Activated T-helper 1 cell treated with anti-CD3 and anti-CD28 coated beads, Interleukin-12 subunit alpha, Interleukin-12 subunit beta, Interleukin-2, Interleukin-4 antibody, amounts not matched to agents 30 ng/mL and 10 ng/mL and 1 ng/mL, durations not matched to agents 14 hours and 24 hours and 36 hours (primary cell): ENCODE data around the gene RAP2C. TPM values are rescaled to one million over a fixed set of nuclear protein-coding genes. Genes with fewer than 3 reads are reported as not detected.
A peak's percentile ranks its signal among the peaks of the same experiment; 100 is the strongest.

Experiments used
- DNase-seq: peaks from one replicate; pipeline ENCODE4 v3.0.0; 2021; ENCODE audit warnings: low spot score
- H3K27ac Mint-ChIP-seq: one replicate; pipeline ENCODE4 v1.8.0; 2021; ENCODE audit warnings: mild to moderate bottlenecking, mixed read lengths
- H3K27me3 Mint-ChIP-seq: one replicate; pipeline ENCODE4 v1.8.0; 2022; ENCODE audit warnings: mild to moderate bottlenecking, moderate library complexity, mixed read lengths; ENCODE audit not compliant: insufficient read depth
- H3K36me3 Mint-ChIP-seq: one replicate; pipeline ENCODE4 v1.8.0; 2021; ENCODE audit warnings: low read depth, mixed read lengths
- H3K4me1 Mint-ChIP-seq: one replicate; pipeline ENCODE4 v1.8.0; 2021; ENCODE audit warnings: low read depth, mixed read lengths
- H3K4me3 Mint-ChIP-seq: one replicate; pipeline ENCODE4 v1.8.0; 2021; ENCODE audit warnings: mild to moderate bottlenecking, moderate library complexity, mixed read lengths
- H3K9me3 Mint-ChIP-seq: one replicate; pipeline ENCODE4 v1.8.0; 2021; ENCODE audit warnings: mixed read lengths
- intact Hi-C: fragments of 100-400 bp; cut with micrococcal nuclease; formaldehyde crosslinking; loops from one replicate; pipeline ENCODE4 v1.15.1; 2024
- total RNA-seq: library from RNA; stranded (reverse); gene quantifications from 2 replicates; pipeline ENCODE4 v1.2.3, GENCODE V29; 2022

Gene RAP2C
- total RNA-seq, result 33.8 and 37.6 TPM in 2 replicates

DNA sequence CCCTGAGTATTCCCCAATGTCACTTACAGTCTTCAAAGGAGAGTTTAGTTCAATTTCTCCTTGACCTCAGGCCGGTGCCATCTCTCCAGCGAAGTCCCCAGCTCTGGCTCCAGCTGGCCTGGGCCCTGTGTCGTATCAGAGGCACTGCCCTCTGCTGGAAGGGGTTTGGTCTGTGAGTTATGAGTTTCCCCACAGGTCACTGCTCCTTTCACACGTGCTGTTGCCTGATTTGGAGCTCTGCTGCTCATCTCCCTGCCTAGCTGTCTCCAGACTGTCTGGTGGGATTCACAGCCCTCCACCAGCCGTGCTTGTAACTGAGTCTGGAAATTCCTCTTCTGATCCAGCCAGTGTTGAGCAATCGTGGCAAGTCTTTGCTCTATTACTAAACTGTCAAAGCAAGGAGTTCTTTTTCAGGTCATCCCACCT, at the start of gene RAP2C:
Gene RAP2C (minus strand): TSS at position 105 of the 426 bp plus-strand sequence. CDS start 2,179 bp downstream, outside the sequence.
- H3K27ac Mint-ChIP-seq, result peak within 1 kb of the TSS; percentile 95
- H3K27me3 Mint-ChIP-seq, result no peaks in the 10 kb centered on the region
- no peaks in the 10 kb centered on the region for H3K9me3 Mint-ChIP-seq
- H3K4me3 Mint-ChIP-seq, result peak within 1 kb of the TSS; percentile 91
- peaks cover 7% of the 10 kb centered on the region for H3K36me3 Mint-ChIP-seq
- intact Hi-C loops, result loop anchor here (1.0 to 5.0 kb wide), 6 partner anchors 127 to 1317 kb away; partner anchors contain the start of genes ENOX2 and MBNL3
- H3K4me1 Mint-ChIP-seq, result peaks cover 26% of the 10 kb centered on the region
- peak; percentile 25 for DNase-seq

DNA sequence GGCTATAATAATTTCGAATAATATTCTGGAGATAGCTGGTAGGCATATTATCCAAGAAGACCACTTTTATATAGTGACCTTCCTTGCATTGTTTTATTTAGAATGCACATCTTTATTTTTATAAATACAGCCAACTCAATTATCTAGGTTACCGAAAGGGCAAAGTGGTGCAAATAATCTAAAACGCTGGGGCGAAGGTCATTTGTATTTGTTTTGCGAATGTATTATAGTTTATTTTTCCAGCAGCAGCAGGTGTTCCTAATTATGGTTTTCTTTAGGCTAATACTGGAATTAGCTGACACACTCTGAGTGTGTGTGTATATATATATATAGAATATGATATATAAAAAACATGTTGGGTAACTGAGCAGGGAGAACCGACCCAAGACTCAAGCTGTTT, 48.1 kb upstream of the RAP2C start:
- Mint-ChIP-seq H3K36me3 (no peaks in the 10 kb centered on the region), H3K4me1 (peaks cover 8% of the 10 kb centered on the region), H3K27me3 (no peaks in the 10 kb centered on the region), H3K4me3 (no peak overlapping the region), H3K9me3 (no peaks in the 10 kb centered on the region), H3K27ac (no peak overlapping the region)
- intact Hi-C loops, result loop anchor here (2.0 kb wide), 1 partner anchor 51 kb away; no protein-coding TSS in a partner anchor
- DNase-seq, result no peak

DNA sequence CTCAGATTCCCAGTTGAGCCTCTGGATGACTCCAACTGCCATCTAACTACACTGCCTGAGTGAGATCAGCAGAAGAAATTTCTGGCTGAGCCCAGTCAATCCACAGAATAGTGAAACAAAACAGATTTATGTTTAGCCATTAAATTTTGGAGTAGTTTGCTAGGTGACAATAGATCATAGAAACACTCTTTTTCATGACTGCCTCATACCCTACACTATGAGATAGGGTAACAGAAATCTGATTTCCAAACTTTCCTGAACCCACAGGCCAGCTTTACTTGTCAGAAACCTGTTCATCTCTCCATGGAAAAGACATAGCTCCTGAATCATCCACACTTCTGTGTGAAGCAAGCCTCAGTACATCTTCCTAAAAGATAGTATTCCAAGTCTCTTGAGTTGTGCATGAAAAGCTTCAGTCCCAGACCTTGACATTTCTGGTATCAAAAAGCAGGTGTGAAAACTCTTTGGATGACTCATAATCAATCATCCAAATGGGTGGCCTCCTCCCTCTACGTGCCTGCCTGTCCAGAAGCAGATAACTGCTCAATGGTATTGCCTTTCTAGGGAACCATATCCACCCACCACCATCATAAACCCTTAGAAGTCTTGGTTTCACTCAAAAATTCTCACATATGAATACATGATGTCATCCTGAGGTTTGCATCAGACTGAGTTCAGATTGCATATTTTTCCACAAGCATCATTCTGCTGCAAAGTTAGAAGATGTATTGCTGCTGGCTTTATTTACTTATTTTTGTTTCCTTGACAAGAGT, 47.5 kb upstream of the RAP2C start:
- intact Hi-C loops, result loop anchor here (2.0 kb wide), 1 partner anchor 50 kb away; no protein-coding TSS in a partner anchor

DNA sequence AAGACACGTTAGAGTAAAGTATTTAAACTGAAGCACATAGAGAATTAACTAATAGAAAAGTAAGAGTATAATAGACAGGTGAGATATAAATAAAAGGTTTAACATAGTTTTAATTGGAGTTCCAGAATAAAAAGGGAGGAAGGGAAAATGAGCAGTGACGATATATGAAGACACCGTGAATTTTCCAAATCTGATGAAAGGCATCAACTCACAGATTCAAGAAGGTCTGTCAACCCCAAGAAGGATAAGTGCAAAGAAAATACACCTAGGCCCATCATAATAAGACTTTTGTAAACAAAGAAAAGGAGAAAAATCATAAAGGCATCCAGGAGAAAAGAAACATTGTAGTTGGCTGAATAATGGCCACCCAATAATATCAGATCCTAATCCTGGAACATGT, 43.9 kb upstream of the RAP2C start:
- H3K27me3 Mint-ChIP-seq, result no peaks in the 10 kb centered on the region

More for the DNA sequence above, 47.5 kb upstream of the RAP2C start:
- Mint-ChIP-seq H3K4me3 (no peak overlapping the region), H3K4me1 (peaks cover 8% of the 10 kb centered on the region), H3K9me3 (no peaks in the 10 kb centered on the region), H3K27me3 (no peaks in the 10 kb centered on the region), H3K36me3 (no peaks in the 10 kb centered on the region), H3K27ac (no peak overlapping the region)
- no peak for DNase-seq

DNA sequence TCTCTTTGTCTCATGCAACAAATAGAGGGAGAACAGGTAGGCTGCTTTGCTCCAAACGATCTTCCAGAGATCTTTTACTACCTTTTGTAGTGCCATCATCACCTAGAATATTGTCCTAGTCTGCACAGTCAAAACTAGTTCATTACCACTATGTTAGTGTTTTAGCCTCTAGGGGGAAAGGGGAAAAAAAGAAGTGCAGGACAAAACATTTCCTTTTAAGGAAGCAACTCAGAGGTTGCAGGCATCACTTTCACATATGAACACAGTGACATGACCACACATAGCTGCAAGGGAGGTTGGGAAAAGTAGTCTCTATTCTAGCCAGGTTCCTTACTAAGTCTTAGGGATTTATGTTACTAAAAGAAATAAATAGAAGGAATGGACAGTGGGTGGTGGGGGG, 39.3 kb upstream of the RAP2C start:
- H3K27me3 Mint-ChIP-seq, result no peaks in the 10 kb centered on the region
- H3K4me1 Mint-ChIP-seq, result no peaks in the 10 kb centered on the region
- H3K9me3 Mint-ChIP-seq, result no peaks in the 10 kb centered on the region
- H3K36me3 Mint-ChIP-seq, result no peaks in the 10 kb centered on the region
- no peak overlapping the region for H3K27ac Mint-ChIP-seq
- intact Hi-C loops, result no loop called here
- DNase-seq, result no peak
- H3K4me3 Mint-ChIP-seq, result no peak overlapping the region

More for the DNA sequence above, 43.9 kb upstream of the RAP2C start:
- Mint-ChIP-seq H3K4me1 (peaks cover 8% of the 10 kb centered on the region), H3K4me3 (no peak overlapping the region), H3K36me3 (no peaks in the 10 kb centered on the region), H3K9me3 (no peaks in the 10 kb centered on the region), H3K27ac (no peak overlapping the region)
- DNase-seq, result no peak
- intact Hi-C loops, result no loop called here

DNA sequence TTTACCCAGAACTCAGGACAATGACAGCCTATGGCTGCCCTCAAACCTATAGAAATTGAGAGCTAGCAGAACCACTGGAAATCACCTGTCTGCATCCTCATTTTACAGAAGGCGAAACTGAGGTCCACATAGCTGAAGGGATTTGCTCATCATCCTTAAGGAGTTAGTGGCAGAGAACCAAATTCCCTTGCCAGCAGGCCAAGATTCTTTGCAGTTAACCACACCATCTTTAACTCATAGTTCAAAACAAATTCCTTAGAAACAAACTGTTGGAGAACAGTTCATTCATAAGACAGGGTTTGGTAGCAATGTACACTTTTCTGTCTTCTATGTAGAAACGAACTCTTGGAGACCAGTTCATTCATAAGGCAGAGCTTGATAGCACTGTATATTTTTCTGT, 37.9 kb upstream of the RAP2C start:
- no peaks in the 10 kb centered on the region for H3K4me1 Mint-ChIP-seq
- H3K4me3 Mint-ChIP-seq, result no peak overlapping the region
- no peaks in the 10 kb centered on the region for H3K27me3 Mint-ChIP-seq
- no peaks in the 10 kb centered on the region for H3K36me3 Mint-ChIP-seq
- intact Hi-C loops, result no loop called here
- no peak overlapping the region for H3K27ac Mint-ChIP-seq
- no peak for DNase-seq
- H3K9me3 Mint-ChIP-seq, result no peaks in the 10 kb centered on the region

DNA sequence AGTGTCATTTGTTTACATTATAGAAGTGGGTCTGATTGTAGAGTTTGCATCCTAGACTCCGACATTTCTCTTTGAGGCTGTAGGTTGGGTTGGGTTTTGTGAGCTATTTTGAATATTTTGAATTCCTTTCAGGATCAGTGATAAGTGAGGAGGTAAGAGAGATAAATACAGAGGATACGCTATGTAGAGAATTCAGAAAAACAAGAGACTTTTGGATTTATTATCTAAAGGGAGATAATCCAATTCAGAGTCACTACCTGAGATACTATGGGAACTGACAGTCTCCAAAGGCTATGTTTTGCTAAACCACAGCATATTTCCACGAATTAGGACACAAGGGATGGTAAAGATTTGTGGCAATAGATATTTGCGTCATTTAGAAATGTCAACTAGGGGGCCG, 16.9 kb upstream of the RAP2C start:
- no peaks in the 10 kb centered on the region for H3K4me1 Mint-ChIP-seq
- no peaks in the 10 kb centered on the region for H3K9me3 Mint-ChIP-seq
- H3K4me3 Mint-ChIP-seq, result no peak overlapping the region
- intact Hi-C loops, result no loop called here
- H3K27me3 Mint-ChIP-seq, result no peaks in the 10 kb centered on the region
- no peak for DNase-seq
- H3K36me3 Mint-ChIP-seq, result no peaks in the 10 kb centered on the region
- H3K27ac Mint-ChIP-seq, result no peak overlapping the region

DNA sequence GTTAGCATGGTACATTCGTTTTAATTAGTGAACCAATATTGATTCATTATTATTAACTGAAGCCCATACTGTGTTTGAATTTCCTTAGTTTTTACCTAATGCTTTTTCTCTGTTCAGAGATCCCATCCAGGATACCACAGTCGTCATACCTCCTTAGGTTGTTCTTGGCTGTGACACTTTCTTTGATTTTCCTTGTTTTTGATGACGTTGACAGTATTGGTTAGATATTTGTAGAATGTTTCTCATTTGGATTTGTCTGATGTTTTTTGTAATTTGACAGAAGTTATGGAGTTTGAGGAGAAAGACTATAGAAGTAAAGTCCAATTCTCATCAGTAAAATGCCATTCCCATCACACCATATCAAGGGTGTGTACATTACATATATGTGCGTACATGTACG, 16.2 kb upstream of the RAP2C start:
- intact Hi-C loops, result no loop called here
- Mint-ChIP-seq H3K4me1 (no peaks in the 10 kb centered on the region), H3K4me3 (no peak overlapping the region), H3K27ac (no peak overlapping the region), H3K36me3 (no peaks in the 10 kb centered on the region), H3K9me3 (no peaks in the 10 kb centered on the region), H3K27me3 (no peaks in the 10 kb centered on the region)
- DNase-seq, result no peak

DNA sequence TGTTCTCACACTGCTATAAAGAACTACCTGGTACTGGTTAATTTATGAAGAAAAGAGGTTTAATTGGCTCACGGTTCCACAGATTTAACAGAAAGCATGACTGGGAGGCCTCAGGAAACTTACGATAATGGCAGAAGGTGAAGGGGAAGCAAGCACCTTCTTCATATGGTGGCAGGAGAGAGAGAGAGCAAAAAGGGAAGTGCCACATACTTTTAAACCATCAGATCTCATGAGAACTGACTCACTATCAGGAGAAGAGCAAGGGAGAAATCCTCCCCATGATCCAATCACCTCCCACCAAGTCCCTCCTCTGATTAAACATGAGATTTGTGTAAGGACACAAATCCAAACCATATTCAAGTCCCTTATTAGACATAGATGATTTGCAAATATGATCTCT, 12.3 kb upstream of the RAP2C start:
- H3K9me3 Mint-ChIP-seq, result no peaks in the 10 kb centered on the region
- peaks cover 3% of the 10 kb centered on the region for H3K27me3 Mint-ChIP-seq
- intact Hi-C loops, result no loop called here
- no peak overlapping the region for H3K27ac Mint-ChIP-seq
- no peaks in the 10 kb centered on the region for H3K36me3 Mint-ChIP-seq
- DNase-seq, result no peak
- H3K4me1 Mint-ChIP-seq, result no peaks in the 10 kb centered on the region
- H3K4me3 Mint-ChIP-seq, result no peak overlapping the region

DNA sequence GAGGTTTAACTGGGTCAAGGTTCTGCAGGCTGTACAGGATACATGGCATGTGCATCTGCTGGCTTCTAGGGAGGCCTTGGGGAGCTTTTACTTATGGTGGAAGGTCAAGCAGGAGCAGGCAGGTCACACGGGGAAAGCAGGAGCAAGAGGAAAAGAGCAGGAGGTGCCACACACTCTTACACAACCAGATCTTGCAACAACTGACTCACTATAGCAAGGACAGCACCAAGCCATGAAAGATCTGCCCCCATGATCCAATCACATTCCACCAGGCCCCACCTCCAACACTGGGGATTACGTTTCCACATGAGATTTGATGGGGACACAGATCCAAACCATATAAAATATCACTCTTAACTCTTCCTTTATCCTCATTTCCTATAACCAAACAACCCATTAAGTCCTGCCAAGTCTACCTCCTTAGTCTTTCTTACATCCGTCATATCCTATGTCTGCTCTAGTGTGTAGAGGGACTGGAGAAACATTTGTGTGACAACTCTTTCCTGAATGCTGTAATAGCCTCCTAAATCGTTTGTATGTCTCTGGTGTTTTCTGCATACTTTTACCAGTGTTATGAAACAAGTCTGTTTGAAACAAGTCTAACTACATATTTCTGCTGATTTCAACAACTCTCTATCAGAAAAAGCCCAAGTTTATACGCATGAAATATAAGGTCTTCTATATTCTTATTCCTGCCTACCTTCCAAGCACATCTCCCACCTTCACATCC, 8.3 kb upstream of the RAP2C start:
- intact Hi-C loops, result loop anchor here (5.0 kb wide), 1 partner anchor 235 kb away; no protein-coding TSS in a partner anchor
- Mint-ChIP-seq H3K9me3 (no peaks in the 10 kb centered on the region), H3K27me3 (peaks cover 3% of the 10 kb centered on the region), H3K4me3 (no peak overlapping the region), H3K36me3 (no peaks in the 10 kb centered on the region), H3K4me1 (no peaks in the 10 kb centered on the region), H3K27ac (no peak overlapping the region)
- DNase-seq, result no peak

DNA sequence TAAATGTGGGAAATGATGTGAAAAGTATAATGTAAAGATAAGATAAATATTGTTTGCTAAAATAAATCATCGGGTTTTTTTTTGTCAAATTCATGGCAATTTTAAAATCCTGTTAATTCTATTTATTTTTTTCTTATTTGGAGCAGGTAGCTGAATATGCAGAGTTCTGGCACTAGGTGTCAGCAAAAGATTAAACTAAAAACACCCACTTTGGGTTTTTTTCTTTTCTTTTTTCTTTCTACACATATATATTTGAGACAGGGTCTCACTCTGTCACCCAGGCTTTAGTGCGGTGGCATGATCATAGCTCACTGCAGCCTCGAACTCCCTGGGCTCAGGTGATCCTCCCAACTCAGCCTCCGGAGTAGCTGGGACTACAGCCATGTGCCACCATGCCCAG, 6.9 kb upstream of the RAP2C start:
- H3K27me3 Mint-ChIP-seq, result peaks cover 3% of the 10 kb centered on the region
- H3K4me1 Mint-ChIP-seq, result no peaks in the 10 kb centered on the region
- intact Hi-C loops, result loop anchor here (1.0 to 5.0 kb wide), 3 partner anchors 236 to 405 kb away; no protein-coding TSS in a partner anchor

DNA sequence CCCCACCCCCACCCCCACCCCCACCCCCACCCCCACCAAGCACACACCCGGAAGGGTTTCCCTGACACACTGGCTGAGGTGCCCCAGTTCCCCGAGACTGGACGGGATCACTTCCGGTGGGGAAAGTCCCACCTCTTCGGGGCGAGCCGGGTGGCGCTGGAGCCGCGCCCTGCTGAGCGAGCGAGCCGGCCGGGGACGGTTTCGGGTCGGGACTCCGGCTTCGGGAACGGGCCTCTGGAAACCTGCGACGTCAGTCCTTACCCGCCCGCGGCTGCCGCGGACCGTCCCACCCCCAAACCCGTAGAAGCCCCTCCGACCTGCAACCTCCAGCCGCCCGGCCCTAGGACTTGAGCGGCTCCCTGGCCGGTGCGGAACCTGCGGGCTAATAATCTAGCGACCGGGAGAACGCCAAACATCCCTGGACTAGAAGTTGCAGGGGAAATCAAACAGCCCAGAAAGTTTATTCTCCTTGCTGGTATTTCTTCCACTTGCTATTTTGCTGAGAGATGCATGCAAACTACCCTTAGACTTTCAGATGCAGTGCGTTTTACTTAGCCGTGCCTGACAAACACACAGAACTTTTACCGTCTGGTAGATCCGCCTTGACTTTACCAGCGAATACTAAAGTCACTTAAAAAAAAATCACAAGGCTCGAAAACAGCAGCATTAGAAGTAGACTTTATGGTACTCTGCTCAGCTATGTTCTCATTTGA, 991 bp downstream of the RAP2C start:
- Mint-ChIP-seq H3K27me3 (no peaks in the 10 kb centered on the region), H3K4me1 (peaks cover 30% of the 10 kb centered on the region), H3K4me3 (peak overlapping the region; percentile 91), H3K9me3 (no peaks in the 10 kb centered on the region), H3K27ac (peak overlapping the region; percentile 95), H3K36me3 (peaks cover 13% of the 10 kb centered on the region)
- intact Hi-C loops, result loop anchor here (2.0 to 5.0 kb wide), 4 partner anchors 271 to 1316 kb away; partner anchors contain the start of genes ENOX2 and MBNL3
- peak; percentile 80 for DNase-seq

More for the DNA sequence above, 6.9 kb upstream of the RAP2C start:
- Mint-ChIP-seq H3K9me3 (no peaks in the 10 kb centered on the region), H3K27ac (no peak overlapping the region), H3K4me3 (no peak overlapping the region), H3K36me3 (no peaks in the 10 kb centered on the region)
- DNase-seq, result no peak
